Lower lobe of right lung (tissue), 2 donors: ENCODE results near the gene PLAC8. TPM values are rescaled to one million over a fixed set of nuclear protein-coding genes. Genes with fewer than 3 reads are reported as not detected.

Source experiments
- ATAC-seq, 2 donors: fragments of 200-7000 bp; cut with Tn5 transposase; one replicate each; pipeline ENCODE4 v1.9.1; 2020 to 2022; ENCODE audit warnings: mild to moderate bottlenecking in 2 of 2, moderate library complexity in 2 of 2
- DNase-seq: peaks from one replicate; pipeline ENCODE4 v3.0.0-alpha.2; 2020
- H3K27ac ChIP-seq: fragments of 200-600 bp; one replicate; pipeline ENCODE4 v1.8.0; 2022
- H3K27me3 ChIP-seq: fragments of 200-600 bp; one replicate; pipeline ENCODE4 v1.8.0; 2022; ENCODE audit warnings: low read depth
- H3K36me3 ChIP-seq: fragments of 200-600 bp; one replicate; pipeline ENCODE4 v1.8.0; 2022; ENCODE audit warnings: mild to moderate bottlenecking
- H3K4me1 ChIP-seq: fragments of 200-600 bp; one replicate; pipeline ENCODE4 v1.8.0; 2022
- H3K4me3 ChIP-seq: fragments of 200-600 bp; one replicate; pipeline ENCODE4 v1.8.0; 2022; ENCODE audit warnings: mild to moderate bottlenecking
- H3K9me3 ChIP-seq: fragments of 200-600 bp; one replicate; pipeline ENCODE4 v1.8.0; 2022
- intact Hi-C: fragments of 100-400 bp; cut with DNase I; formaldehyde crosslinking; loops from one replicate; pipeline ENCODE4 v1.11.0; 2022
- total RNA-seq: library from RNA; stranded (reverse); fragmentation: NEBNext Ultra II Directional; extraction: Animal tissue kit (Norgen Biotek cat#: 25700); gene quantifications from one replicate; pipeline ENCODE4 v1.2.1, GENCODE V29; 2021
- TF ChIP-seq, protein P1 (sequence below): fragments of 200-600 bp; IDR thresholded peaks from one replicate; pipeline ENCODE4 v1.8.0; 2022; ENCODE audit warnings: antibody characterized with exemption, mild to moderate bottlenecking
- donor health status: DM: no; HTN: yes; CAD: no; lungs with severe emphysema.

PLAC8 gene
- total RNA-seq, 1 donor from 2014 or later = 115 TPM

DNA sequence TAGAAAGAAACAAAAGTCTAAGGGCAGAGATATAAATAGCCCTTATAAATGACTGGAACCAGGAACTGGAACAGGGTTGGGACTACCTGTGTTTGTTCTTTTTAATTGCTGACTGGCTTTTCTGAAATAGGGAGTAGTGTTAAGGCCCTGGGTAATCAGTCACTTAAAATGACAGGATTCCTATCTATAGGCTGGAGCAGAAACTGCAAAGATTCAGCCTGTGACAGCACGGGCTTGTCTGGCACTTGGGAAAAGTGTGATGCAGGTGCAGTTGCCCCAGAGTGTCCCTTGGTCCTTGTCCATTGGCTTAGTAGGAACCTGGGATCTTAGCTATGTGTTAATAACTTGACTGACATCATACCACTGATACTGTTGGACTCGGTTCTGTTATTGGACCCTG, 14.7 kb upstream of the PLAC8 start:
- Histone ChIP-seq H3K27me3 (no peaks in the 10 kb centered on the region), H3K4me1 (peaks cover 13% of the 10 kb centered on the region), H3K9me3 (no peaks in the 10 kb centered on the region), H3K4me3 (no peak overlapping the region), H3K36me3 (no peaks in the 10 kb centered on the region), H3K27ac (no peak overlapping the region)
- intact Hi-C loops = no loop called here
- ATAC-seq = no peak
- DNase-seq = no peak
- TF ChIP-seq, protein P1, sequence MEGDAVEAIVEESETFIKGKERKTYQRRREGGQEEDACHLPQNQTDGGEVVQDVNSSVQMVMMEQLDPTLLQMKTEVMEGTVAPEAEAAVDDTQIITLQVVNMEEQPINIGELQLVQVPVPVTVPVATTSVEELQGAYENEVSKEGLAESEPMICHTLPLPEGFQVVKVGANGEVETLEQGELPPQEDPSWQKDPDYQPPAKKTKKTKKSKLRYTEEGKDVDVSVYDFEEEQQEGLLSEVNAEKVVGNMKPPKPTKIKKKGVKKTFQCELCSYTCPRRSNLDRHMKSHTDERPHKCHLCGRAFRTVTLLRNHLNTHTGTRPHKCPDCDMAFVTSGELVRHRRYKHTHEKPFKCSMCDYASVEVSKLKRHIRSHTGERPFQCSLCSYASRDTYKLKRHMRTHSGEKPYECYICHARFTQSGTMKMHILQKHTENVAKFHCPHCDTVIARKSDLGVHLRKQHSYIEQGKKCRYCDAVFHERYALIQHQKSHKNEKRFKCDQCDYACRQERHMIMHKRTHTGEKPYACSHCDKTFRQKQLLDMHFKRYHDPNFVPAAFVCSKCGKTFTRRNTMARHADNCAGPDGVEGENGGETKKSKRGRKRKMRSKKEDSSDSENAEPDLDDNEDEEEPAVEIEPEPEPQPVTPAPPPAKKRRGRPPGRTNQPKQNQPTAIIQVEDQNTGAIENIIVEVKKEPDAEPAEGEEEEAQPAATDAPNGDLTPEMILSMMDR = no peak

DNA sequence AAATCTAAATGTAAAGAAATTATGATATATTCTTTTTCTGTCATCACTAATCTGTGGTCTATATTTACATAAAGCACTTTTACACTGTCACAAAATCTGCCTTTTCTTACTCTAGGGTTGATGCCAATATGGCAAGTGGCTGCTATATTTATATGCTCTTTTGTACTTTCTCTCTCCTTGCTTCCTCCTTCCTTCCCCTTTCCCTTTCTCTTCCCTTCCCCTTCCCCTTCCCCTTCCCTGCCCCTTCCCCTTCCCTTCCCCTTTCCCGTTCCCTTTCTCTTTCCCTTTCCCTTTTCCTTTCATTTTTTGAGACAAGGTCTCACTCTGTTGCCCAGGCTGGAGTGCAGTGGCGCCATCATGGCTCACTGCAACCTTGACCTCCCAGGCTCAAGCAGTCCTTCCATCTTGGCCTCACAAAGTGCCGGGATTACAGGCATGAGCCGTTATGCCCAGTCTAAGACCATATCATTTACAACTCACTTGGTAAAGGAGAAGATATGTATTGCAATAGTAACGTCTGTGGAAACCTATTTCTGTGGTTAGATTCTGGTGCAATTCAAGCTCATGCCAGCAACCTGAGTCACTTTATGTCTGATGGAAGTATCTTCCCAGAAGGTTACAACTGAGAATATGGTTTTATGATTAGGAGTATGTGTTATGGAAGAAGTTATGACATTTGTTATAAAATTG, 13.9 kb upstream of the PLAC8 start:
- no peak overlapping the region for H3K27ac ChIP-seq
- H3K9me3 ChIP-seq = no peaks in the 10 kb centered on the region
- DNase-seq (no peak), ATAC-seq (peak; percentile 16 to 55)
- no peak overlapping the region for H3K4me3 ChIP-seq
- TF ChIP-seq, protein P1 = no peak
- intact Hi-C loops = no loop called here
- H3K4me1 ChIP-seq = peaks cover 13% of the 10 kb centered on the region
- H3K27me3 ChIP-seq = no peaks in the 10 kb centered on the region
- H3K36me3 ChIP-seq = no peaks in the 10 kb centered on the region

DNA sequence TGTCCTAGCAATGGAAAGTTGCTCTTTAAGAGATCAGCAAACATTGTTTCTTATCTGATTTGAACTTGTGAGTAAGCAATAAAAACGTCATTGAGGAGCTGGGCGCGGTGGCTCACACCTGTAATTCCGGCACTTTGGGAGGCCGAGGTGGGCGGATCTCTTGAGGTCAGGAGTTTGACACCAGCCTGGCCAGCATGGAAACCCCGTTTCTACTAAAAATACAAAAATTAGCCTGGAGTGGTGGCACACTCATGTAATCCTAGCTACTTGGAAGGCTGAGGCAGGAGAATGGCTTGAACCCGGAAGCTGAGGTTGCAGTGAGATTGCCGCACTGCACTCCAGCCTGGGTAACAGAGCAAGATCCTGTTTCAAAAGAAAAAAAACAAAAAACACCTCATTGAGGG, 11.2 kb upstream of the PLAC8 start:
- Histone ChIP-seq H3K27me3 (no peaks in the 10 kb centered on the region), H3K9me3 (no peaks in the 10 kb centered on the region), H3K4me1 (peaks cover 13% of the 10 kb centered on the region), H3K4me3 (no peak overlapping the region), H3K27ac (no peak overlapping the region), H3K36me3 (no peaks in the 10 kb centered on the region)
- TF ChIP-seq, protein P1 = no peak
- ATAC-seq (peak in 1 of 2 donors; percentile 65), DNase-seq (no peak)
- intact Hi-C loops = no loop called here

DNA sequence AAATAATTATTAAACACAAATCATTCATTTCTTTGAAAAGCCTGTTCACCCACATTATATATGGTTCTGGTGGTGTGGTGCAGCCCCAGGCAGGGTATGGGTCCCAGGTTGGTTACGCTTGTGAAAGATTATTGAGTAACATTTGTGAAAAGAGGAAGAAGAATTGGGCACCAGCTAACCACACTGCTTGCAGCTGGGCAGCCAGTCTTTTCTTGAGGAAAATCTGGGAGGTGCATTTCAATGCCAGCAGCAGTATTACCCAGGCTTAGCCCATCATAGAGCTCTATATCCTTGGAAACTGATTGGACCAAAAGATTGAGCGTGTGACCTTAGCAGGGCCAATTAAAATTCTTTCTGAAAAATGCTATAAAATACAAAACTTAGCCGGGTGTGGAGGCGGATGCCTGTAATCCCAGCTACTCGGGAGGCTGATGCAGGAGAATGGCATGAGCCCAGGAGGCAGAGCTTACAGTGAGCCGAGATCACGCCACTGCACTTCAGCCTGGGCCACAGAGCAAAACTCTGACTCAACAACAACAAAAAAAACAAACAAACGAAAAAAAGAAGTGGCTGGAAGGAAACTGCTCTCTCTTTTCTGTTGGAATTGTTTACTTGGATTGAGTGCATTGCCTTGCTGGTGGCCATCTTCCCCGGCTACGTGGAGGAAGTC, 9.7 kb upstream of the PLAC8 start:
- intact Hi-C loops = no loop called here
- Histone ChIP-seq H3K27ac (no peak overlapping the region), H3K27me3 (no peaks in the 10 kb centered on the region), H3K4me1 (peaks cover 13% of the 10 kb centered on the region), H3K9me3 (no peaks in the 10 kb centered on the region), H3K4me3 (no peak overlapping the region), H3K36me3 (no peaks in the 10 kb centered on the region)
- no peak for DNase-seq
- peak; percentile 68 to 83 for ATAC-seq
- TF ChIP-seq, protein P1 = no peak

DNA sequence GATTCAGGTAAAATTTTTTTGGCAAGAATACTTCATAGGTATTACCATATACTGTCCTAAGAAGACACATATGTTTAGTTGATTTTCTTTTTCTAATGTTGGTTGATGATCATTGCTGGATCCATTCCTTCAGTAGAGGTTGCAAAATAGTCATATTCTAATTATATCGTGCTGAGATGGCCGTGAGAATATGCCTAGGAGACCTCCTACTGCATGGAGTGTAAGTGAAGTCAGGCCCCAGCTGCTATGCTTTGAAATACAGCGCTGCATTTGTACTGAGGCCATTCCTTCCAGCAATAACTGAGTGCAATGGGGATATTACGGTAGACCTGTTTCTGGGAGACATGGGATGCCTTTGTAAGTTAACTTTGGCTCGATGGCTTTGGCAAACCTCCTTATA, 6.7 kb upstream of the PLAC8 start:
- peaks cover 9% of the 10 kb centered on the region for H3K4me1 ChIP-seq
- DNase-seq = no peak
- TF ChIP-seq, protein P1 = no peak
- H3K27me3 ChIP-seq = no peaks in the 10 kb centered on the region
- no peak for ATAC-seq
- no peak overlapping the region for H3K4me3 ChIP-seq
- no peaks in the 10 kb centered on the region for H3K36me3 ChIP-seq
- no peak overlapping the region for H3K27ac ChIP-seq
- H3K9me3 ChIP-seq = no peaks in the 10 kb centered on the region
- intact Hi-C loops = no loop called here
